Stimulated activated CD8-positive, alpha-beta memory T cell treated with anti-CD3 and anti-CD28 coated beads, Interleukin-15, amount 100 ng/mL, for 4 hours (primary cell): ENCODE results near the gene ZNF90.
"Not testable (repeated sequence)": the region's sequence is repeated elsewhere in the genome, so short reads cannot be mapped to it uniquely, and the experiment has no call there.

ENCODE experiments used
- DNase-seq, 2 donors: peaks; one replicate each; pipeline ENCODE4 v3.0.0-alpha.2; 2020; ENCODE audit warnings: low read depth in 2 of 2

Gene ZNF90

GRCh38 chr19:20103091-20103740 lies 25.4 kb downstream of the ZNF90 start:
- no peak for DNase-seq

- DNase-seq = no peak
Measured at GRCh38 chr19:20107301-20107700, 29.5 kb downstream of the ZNF90 start.

GRCh38 chr19:20118064-20118839 lies 40.5 kb downstream of the ZNF90 start:
- not testable (repeated sequence) for DNase-seq

GRCh38 chr19:20124879-20125278 lies 47.1 kb downstream of the ZNF90 start:
- no peak for DNase-seq

GRCh38 chr19:20132933-20133332 lies 55.1 kb downstream of the ZNF90 start:
- DNase-seq = not testable (repeated sequence)

- DNase-seq = not testable (repeated sequence)
Measured at GRCh38 chr19:20137714-20138113, 59.9 kb downstream of the ZNF90 start.

GRCh38 chr19:20151617-20152145 lies 73.9 kb downstream of the ZNF90 start:
- DNase-seq = no peak

GRCh38 chr19:20152506-20152905 lies 74.7 kb downstream of the ZNF90 start:
- not testable (repeated sequence) for DNase-seq

- DNase-seq = no peak
Measured at GRCh38 chr19:20153281-20153680, 75.5 kb downstream of the ZNF90 start.

- DNase-seq = no peak
Measured at GRCh38 chr19:20154636-20155035, 76.8 kb downstream of the ZNF90 start.

- no peak for DNase-seq
Measured at GRCh38 chr19:20162821-20163220, 85.0 kb downstream of the ZNF90 start.

- no peak for DNase-seq
Measured at GRCh38 chr19:20164456-20164855, 86.7 kb downstream of the ZNF90 start.

- no peak for DNase-seq
Measured at GRCh38 chr19:20165971-20166592, 88.3 kb downstream of the ZNF90 start.

GRCh38 chr19:20167020-20167644 lies 89.3 kb downstream of the ZNF90 start, which contains the start of gene ZNF486:
ZNF486 (plus strand) TSS chr19:20167214; CDS start chr19:20167331, 117 bp downstream.
- peak; percentile 65 to 88 for DNase-seq

GRCh38 chr19:20167651-20168122 lies 89.9 kb downstream of the ZNF90 start:
- DNase-seq = no peak
